Ovary (tissue), 9 donors: Measurements from ENCODE around the gene CAPN9. TPM values are rescaled to one million over a fixed set of nuclear protein-coding genes. Genes with fewer than 3 reads are reported as not detected.

Experiments used
- DNase-seq, 5 donors: peaks; one replicate each; pipeline ENCODE4 v3.0.0-alpha.2; 2019 to 2020
- H3K27ac ChIP-seq, 2 donors: fragments of 200-600 bp; one replicate each; pipeline versions ENCODE4 v1.5.1 to v1.8.0; 2019 to 2022
- H3K27me3 ChIP-seq: fragments of 200-600 bp; one replicate; pipeline ENCODE4 v1.8.0; 2022
- H3K36me3 ChIP-seq: fragments of 200-600 bp; sonication (generic); one replicate; pipeline ENCODE4 v1.5.1; 2019
- H3K4me1 ChIP-seq: one replicate; pipeline ENCODE4 v1.8.1; 2013; ENCODE audit warnings: mild to moderate bottlenecking, moderate library complexity; ENCODE audit not compliant: insufficient read depth
- H3K4me3 ChIP-seq: fragments of 200-600 bp; sonication (generic); one replicate; pipeline ENCODE4 v1.5.1; 2017
- H3K9me3 ChIP-seq, 2 donors: fragments of 200-600 bp in 1 of 2; sonication (generic) in 1 of 2; one replicate each; pipeline versions ENCODE4 v1.5.1 to v1.8.1; 2013 to 2019; ENCODE audit warnings: mild to moderate bottlenecking in 1 of 2, moderate library complexity in 1 of 2
- CTCF ChIP-seq, 3 donors: fragments of 450-650 bp in 2 of 3; fragments of 200-600 bp in 1 of 3; IDR thresholded peaks; one replicate each; pipeline versions ENCODE4 v1.5.1 to v1.8.0; 2016 to 2022; ENCODE audit warnings: antibody characterized with exemption in 3 of 3, mild to moderate bottlenecking in 1 of 3
- EP300 ChIP-seq: sonication (generic); formaldehyde crosslinking; IDR thresholded peaks from one replicate; pipeline ENCODE4 v1.6.1; 2017; ENCODE audit warnings: antibody characterized with exemption
- POLR2A ChIP-seq: fragments of 450-650 bp; IDR thresholded peaks from one replicate; pipeline ENCODE4 v1.6.1; 2017; ENCODE audit warnings: antibody characterized with exemption, mild to moderate bottlenecking, moderate library complexity
- WGBS, 3 donors: extraction: QIAGEN DNeasy Blood & Tissue Kit in 1 of 3; methylation state at CpG; one replicate each; pipeline versions ENCODE4 v1.1.5 to v1.1.7; 2013 to 2017; 5-methylcytosine and 5-hydroxymethylcytosine counted together
- intact Hi-C, 4 donors: fragments of 100-400 bp; cut with DNase I; formaldehyde crosslinking; loops; one replicate each; pipeline versions ENCODE4 v1.11.0 to v1.15.1; 2022 to 2023
- polyA plus RNA-seq, 2 donors: library from polyadenylated mRNA; stranded (reverse); fragments of 200-250 nt in 1 of 2; fragments of 350-450 nt in 1 of 2; fragmentation: Illumina TruSeq in 1 of 2; extraction: RNeasy Lipid Tissue Mini Kit (QIAGEN cat#74804) in 1 of 2; gene quantifications; one replicate each; pipeline ENCODE4 v1.2.3, GENCODE V29; 2013 to 2014
- total RNA-seq, 7 donors: library from RNA; depleted of rRNA in 2 of 7; stranded (reverse); fragments of >200 nt in 2 of 7; fragmentation: NEBNext Ultra II Directional in 3 of 7; extraction: Animal tissue kit (Norgen Biotek cat#: 25700) in 3 of 7; gene quantifications; one replicate each; pipeline versions ENCODE4 v1.1.0 to v1.2.4, GENCODE V29; 2016 to 2023
- donor health status: DM: no; HTN: no; CAD: no; lungs with moderate emphysema.
- donor health status: DM: no; HTN: no; CAD: no.
- donor health status: Bipolar disorder and iron deficiency.
- donor health status: DM: yes; HTN: yes; CAD: no.
- donor health status: DM: no; HTN: no; CAD: no.
- donor health status: DM: yes; HTN: yes; CAD: no.

The CAPN9 gene
- total and polyA plus RNA-seq, 9 donors: 0.08 to 2.5 (median 0.29) TPM; not detected in 1

- intact Hi-C loops: no loop called here
- DNase-seq: no peak
- Histone ChIP-seq H3K4me3 (no peak overlapping the region), H3K27ac (no peak overlapping the region), H3K36me3 (no peaks in the 10 kb centered on the region), H3K27me3 (no peaks in the 10 kb centered on the region), H3K9me3 (no peaks in the 10 kb centered on the region), H3K4me1 (peaks cover 2% of the 10 kb centered on the region)
- WGBS, 3 donors: 91 to 96% (median 94%) methylated on average over 2 of the region's 2 CpGs
- TF ChIP-seq POLR2A (no peak), CTCF (IDR thresholded peaks at IDR 0.05) (no peak), EP300 (no peak)
These were observed 65.4 kb downstream of the CAPN9 start for GRCh38 chr1:230812568-230812967.

- TF ChIP-seq POLR2A: no peak
- no peak for TF ChIP-seq CTCF (IDR thresholded peaks at IDR 0.05)
- no peak for TF ChIP-seq EP300
- intact Hi-C loops: no loop called here
- no peaks in the 10 kb centered on the region for H3K36me3 ChIP-seq
- H3K4me3 ChIP-seq: no peak overlapping the region
- WGBS, 3 donors: 58 to 60% (median 60%) methylated on average over 3 of the region's 3 CpGs
- no peak for DNase-seq
- no peaks in the 10 kb centered on the region for H3K9me3 ChIP-seq
- no peaks in the 10 kb centered on the region for H3K4me1 ChIP-seq
- no peak overlapping the region for H3K27ac ChIP-seq
- H3K27me3 ChIP-seq: no peaks in the 10 kb centered on the region
These were observed 67.9 kb downstream of the CAPN9 start for GRCh38 chr1:230814949-230815692.

- Histone ChIP-seq H3K27ac (no peak overlapping the region), H3K9me3 (no peaks in the 10 kb centered on the region), H3K4me3 (no peak overlapping the region), H3K36me3 (no peaks in the 10 kb centered on the region), H3K4me1 (no peaks in the 10 kb centered on the region), H3K27me3 (no peaks in the 10 kb centered on the region)
- no peak for TF ChIP-seq EP300
- no peak for TF ChIP-seq CTCF (IDR thresholded peaks at IDR 0.05)
- TF ChIP-seq POLR2A: no peak
- DNase-seq: no peak
- intact Hi-C loops: no loop called here
These were observed 68.8 kb downstream of the CAPN9 start for GRCh38 chr1:230816018-230816417.

GRCh38 chr1:230818367-230818766 lies 71.2 kb downstream of the CAPN9 start:
- H3K4me3 ChIP-seq: no peak overlapping the region
- H3K27ac ChIP-seq: no peak overlapping the region
- H3K36me3 ChIP-seq: no peaks in the 10 kb centered on the region
- TF ChIP-seq POLR2A (no peak), CTCF (IDR thresholded peaks at IDR 0.05) (no peak), EP300 (no peak)
- H3K4me1 ChIP-seq: no peaks in the 10 kb centered on the region
- H3K27me3 ChIP-seq: no peaks in the 10 kb centered on the region
- no peak for DNase-seq
- intact Hi-C loops: no loop called here
- no peaks in the 10 kb centered on the region for H3K9me3 ChIP-seq
- 8 to 20% (median 18%) methylated on average over 1 of the region's 1 CpG for WGBS, 3 donors
